Ovary (tissue), 9 donors: Measurements from ENCODE around the gene GALNT13. TPM values are rescaled to one million over a fixed set of nuclear protein-coding genes. Genes with fewer than 3 reads are reported as not detected.

Experiments used
- DNase-seq, 5 donors: peaks; one replicate each; pipeline ENCODE4 v3.0.0-alpha.2; 2019 to 2020
- H3K27ac ChIP-seq, 2 donors: fragments of 200-600 bp; one replicate each; pipeline versions ENCODE4 v1.5.1 to v1.8.0; 2019 to 2022
- H3K27me3 ChIP-seq: fragments of 200-600 bp; one replicate; pipeline ENCODE4 v1.8.0; 2022
- H3K36me3 ChIP-seq: fragments of 200-600 bp; sonication (generic); one replicate; pipeline ENCODE4 v1.5.1; 2019
- H3K4me1 ChIP-seq: one replicate; pipeline ENCODE4 v1.8.1; 2013; ENCODE audit warnings: mild to moderate bottlenecking, moderate library complexity; ENCODE audit not compliant: insufficient read depth
- H3K4me3 ChIP-seq: fragments of 200-600 bp; sonication (generic); one replicate; pipeline ENCODE4 v1.5.1; 2017
- H3K9me3 ChIP-seq, 2 donors: fragments of 200-600 bp in 1 of 2; sonication (generic) in 1 of 2; one replicate each; pipeline versions ENCODE4 v1.5.1 to v1.8.1; 2013 to 2019; ENCODE audit warnings: mild to moderate bottlenecking in 1 of 2, moderate library complexity in 1 of 2
- EP300 ChIP-seq: sonication (generic); formaldehyde crosslinking; IDR thresholded peaks from one replicate; pipeline ENCODE4 v1.6.1; 2017; ENCODE audit warnings: antibody characterized with exemption
- POLR2A ChIP-seq: fragments of 450-650 bp; IDR thresholded peaks from one replicate; pipeline ENCODE4 v1.6.1; 2017; ENCODE audit warnings: antibody characterized with exemption, mild to moderate bottlenecking, moderate library complexity
- WGBS, 3 donors: extraction: QIAGEN DNeasy Blood & Tissue Kit in 1 of 3; methylation state at CpG; one replicate each; pipeline versions ENCODE4 v1.1.5 to v1.1.7; 2013 to 2017; 5-methylcytosine and 5-hydroxymethylcytosine counted together
- intact Hi-C, 4 donors: fragments of 100-400 bp; cut with DNase I; formaldehyde crosslinking; loops; one replicate each; pipeline versions ENCODE4 v1.11.0 to v1.15.1; 2022 to 2023
- polyA plus RNA-seq, 2 donors: library from polyadenylated mRNA; stranded (reverse); fragments of 200-250 nt in 1 of 2; fragments of 350-450 nt in 1 of 2; fragmentation: Illumina TruSeq in 1 of 2; extraction: RNeasy Lipid Tissue Mini Kit (QIAGEN cat#74804) in 1 of 2; gene quantifications; one replicate each; pipeline ENCODE4 v1.2.3, GENCODE V29; 2013 to 2014
- total RNA-seq, 7 donors: library from RNA; depleted of rRNA in 2 of 7; stranded (reverse); fragments of >200 nt in 2 of 7; fragmentation: NEBNext Ultra II Directional in 3 of 7; extraction: Animal tissue kit (Norgen Biotek cat#: 25700) in 3 of 7; gene quantifications; one replicate each; pipeline versions ENCODE4 v1.1.0 to v1.2.4, GENCODE V29; 2016 to 2023
- TF ChIP-seq, protein P1 (sequence below), 3 donors: fragments of 450-650 bp in 2 of 3; fragments of 200-600 bp in 1 of 3; IDR thresholded peaks; one replicate each; pipeline versions ENCODE4 v1.5.1 to v1.8.0; 2016 to 2022; ENCODE audit warnings: antibody characterized with exemption in 3 of 3, mild to moderate bottlenecking in 1 of 3
- donor health status: DM: no; HTN: no; CAD: no; lungs with moderate emphysema.
- donor health status: DM: no; HTN: no; CAD: no.
- donor health status: Bipolar disorder and iron deficiency.
- donor health status: DM: yes; HTN: yes; CAD: no.
- donor health status: DM: no; HTN: no; CAD: no.
- donor health status: DM: yes; HTN: yes; CAD: no.

Gene GALNT13
- total and polyA plus RNA-seq, 9 donors, result 0.22 to 4.7 (median 1.1) TPM; not detected in 1

DNA sequence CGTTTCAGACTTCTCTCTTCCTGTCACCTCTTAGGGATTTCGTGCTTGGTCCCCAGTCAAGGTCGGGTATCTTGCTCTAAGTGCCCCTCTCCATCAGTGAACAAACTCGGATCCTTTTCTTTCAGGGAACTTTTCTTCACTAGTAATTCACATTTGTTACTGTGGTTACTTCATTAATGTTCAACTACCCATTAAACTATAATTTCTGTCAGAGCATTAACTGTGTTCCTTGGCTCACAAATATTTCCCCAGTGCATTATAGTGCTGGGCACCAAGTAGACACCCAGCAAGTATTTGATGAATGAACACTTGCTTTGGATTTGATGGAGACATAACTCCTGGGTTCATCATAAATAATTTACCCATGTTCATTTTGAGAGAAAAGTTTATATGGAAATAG lies 617.1 kb downstream of the GALNT13 start:
- intact Hi-C loops, result no loop called here
- Histone ChIP-seq H3K4me1 (no peaks in the 10 kb centered on the region), H3K27me3 (no peaks in the 10 kb centered on the region), H3K36me3 (no peaks in the 10 kb centered on the region), H3K4me3 (no peak overlapping the region), H3K9me3 (no peaks in the 10 kb centered on the region), H3K27ac (no peak overlapping the region)
- TF ChIP-seq POLR2A (no peak), EP300 (no peak)
- TF ChIP-seq, protein P1, sequence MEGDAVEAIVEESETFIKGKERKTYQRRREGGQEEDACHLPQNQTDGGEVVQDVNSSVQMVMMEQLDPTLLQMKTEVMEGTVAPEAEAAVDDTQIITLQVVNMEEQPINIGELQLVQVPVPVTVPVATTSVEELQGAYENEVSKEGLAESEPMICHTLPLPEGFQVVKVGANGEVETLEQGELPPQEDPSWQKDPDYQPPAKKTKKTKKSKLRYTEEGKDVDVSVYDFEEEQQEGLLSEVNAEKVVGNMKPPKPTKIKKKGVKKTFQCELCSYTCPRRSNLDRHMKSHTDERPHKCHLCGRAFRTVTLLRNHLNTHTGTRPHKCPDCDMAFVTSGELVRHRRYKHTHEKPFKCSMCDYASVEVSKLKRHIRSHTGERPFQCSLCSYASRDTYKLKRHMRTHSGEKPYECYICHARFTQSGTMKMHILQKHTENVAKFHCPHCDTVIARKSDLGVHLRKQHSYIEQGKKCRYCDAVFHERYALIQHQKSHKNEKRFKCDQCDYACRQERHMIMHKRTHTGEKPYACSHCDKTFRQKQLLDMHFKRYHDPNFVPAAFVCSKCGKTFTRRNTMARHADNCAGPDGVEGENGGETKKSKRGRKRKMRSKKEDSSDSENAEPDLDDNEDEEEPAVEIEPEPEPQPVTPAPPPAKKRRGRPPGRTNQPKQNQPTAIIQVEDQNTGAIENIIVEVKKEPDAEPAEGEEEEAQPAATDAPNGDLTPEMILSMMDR (IDR thresholded peaks at IDR 0.05), result no peak
- WGBS, 3 donors, result 78 to 81% (median 80%) methylated on average over 4 of the region's 4 CpGs
- DNase-seq, result no peak

DNA sequence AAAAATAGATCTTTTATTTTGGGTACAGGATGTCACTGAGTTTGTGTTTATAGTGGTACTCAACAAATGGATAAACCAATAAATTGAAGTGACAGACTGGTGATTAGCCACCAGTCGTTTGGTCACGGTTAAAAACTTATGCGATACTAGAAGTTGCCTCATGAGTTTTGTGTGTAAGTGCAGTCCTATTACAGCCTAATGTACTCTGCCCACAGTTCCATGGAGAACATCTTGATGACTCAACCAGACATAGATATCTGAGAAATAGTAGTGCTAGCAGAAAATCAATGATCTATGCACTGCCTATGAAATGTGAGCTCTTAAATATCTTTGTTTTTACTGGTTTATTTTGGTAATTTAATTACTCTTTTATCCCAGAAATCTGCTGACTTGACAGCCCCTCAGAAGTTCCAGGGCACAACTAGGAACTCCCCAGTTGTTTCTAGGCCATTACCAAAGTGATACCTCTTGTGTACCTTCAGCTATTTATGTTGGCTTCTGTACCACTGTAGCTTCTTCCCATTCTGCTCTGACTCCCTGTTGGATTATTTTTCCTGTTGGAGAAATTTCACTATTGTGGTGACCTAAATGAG lies 617.6 kb downstream of the GALNT13 start:
- TF ChIP-seq EP300, result no peak
- TF ChIP-seq, protein P1 (IDR thresholded peaks at IDR 0.05), result no peak
- no peak for TF ChIP-seq POLR2A
- 71 to 99% (median 94%) methylated on average over 3 of the region's 3 CpGs for WGBS, 3 donors
- Histone ChIP-seq H3K27ac (no peak overlapping the region), H3K4me1 (no peaks in the 10 kb centered on the region), H3K9me3 (no peaks in the 10 kb centered on the region), H3K4me3 (no peak overlapping the region), H3K27me3 (no peaks in the 10 kb centered on the region), H3K36me3 (no peaks in the 10 kb centered on the region)
- no peak for DNase-seq
- intact Hi-C loops, result no loop called here

DNA sequence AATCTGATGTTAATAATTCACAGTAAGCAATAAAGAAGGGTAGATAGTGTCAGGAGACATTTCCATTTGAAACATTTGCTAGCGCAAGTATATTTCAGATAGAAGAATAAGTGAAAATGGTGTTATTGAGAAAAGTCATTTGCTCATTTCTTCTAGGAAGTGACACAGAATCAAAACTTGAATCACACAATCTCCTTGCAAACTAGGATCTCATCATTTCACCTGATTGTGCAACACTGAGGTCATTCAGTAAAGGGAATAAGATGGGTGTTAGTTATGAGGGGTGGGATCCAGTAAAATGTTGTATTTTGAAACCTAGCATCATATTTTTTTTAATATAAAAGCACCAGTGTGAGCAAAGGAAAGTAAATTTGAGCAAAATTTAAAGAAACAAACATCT lies 618.8 kb downstream of the GALNT13 start:
- H3K9me3 ChIP-seq, result no peaks in the 10 kb centered on the region
- no peaks in the 10 kb centered on the region for H3K4me1 ChIP-seq
- no peak for DNase-seq
- H3K27ac ChIP-seq, result no peak overlapping the region
- no peaks in the 10 kb centered on the region for H3K36me3 ChIP-seq
- no peaks in the 10 kb centered on the region for H3K27me3 ChIP-seq
- H3K4me3 ChIP-seq, result no peak overlapping the region
- 96 to 99% (median 98%) methylated on average over 1 of the region's 1 CpG for WGBS, 3 donors
- intact Hi-C loops, result loop anchor here in 1 of 4 donors (10.0 kb wide), 1 partner anchor 1664 kb away; no protein-coding TSS in a partner anchor
- no peak for TF ChIP-seq POLR2A
- no peak for TF ChIP-seq EP300
- TF ChIP-seq, protein P1 (IDR thresholded peaks at IDR 0.05), result no peak

DNA sequence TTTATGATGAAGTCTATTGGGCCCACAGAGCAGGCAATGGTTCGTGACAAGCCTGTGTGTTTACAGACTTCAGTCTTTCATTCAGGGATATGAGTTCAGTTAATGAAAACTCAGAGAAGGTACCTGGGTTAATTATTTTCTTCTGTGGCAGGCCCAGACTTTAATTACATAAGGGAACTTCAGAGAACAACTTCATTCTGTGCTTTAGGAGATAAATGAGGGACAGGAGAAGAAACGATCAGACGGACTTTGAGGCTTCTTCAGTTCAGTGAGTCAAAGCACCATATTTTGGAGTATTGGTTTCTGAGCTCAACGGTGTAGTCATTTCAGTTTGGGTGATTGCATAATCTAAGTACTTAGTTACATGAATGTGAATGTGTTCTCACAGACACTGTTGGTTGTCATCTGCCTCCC lies 623.7 kb downstream of the GALNT13 start:
- DNase-seq, result no peak
- intact Hi-C loops, result loop anchor here in 1 of 4 donors (10.0 kb wide), 1 partner anchor 1659 kb away; no protein-coding TSS in a partner anchor
- no peaks in the 10 kb centered on the region for H3K27me3 ChIP-seq
- H3K27ac ChIP-seq, result no peak overlapping the region
- H3K9me3 ChIP-seq, result no peaks in the 10 kb centered on the region
- TF ChIP-seq, protein P1 (IDR thresholded peaks at IDR 0.05), result no peak
- TF ChIP-seq POLR2A (no peak), EP300 (no peak)
- no peak overlapping the region for H3K4me3 ChIP-seq
- WGBS, 3 donors, result 65 to 92% (median 79%) methylated on average over 4 of the region's 4 CpGs
- H3K36me3 ChIP-seq, result no peaks in the 10 kb centered on the region
- no peaks in the 10 kb centered on the region for H3K4me1 ChIP-seq
